ENCODE results near the gene SMIM44.

GRCh38 chr19:3504735-3505134, 21.5 kb upstream of the SMIM44 start:
- TF ChIP-seq, protein P1, sequence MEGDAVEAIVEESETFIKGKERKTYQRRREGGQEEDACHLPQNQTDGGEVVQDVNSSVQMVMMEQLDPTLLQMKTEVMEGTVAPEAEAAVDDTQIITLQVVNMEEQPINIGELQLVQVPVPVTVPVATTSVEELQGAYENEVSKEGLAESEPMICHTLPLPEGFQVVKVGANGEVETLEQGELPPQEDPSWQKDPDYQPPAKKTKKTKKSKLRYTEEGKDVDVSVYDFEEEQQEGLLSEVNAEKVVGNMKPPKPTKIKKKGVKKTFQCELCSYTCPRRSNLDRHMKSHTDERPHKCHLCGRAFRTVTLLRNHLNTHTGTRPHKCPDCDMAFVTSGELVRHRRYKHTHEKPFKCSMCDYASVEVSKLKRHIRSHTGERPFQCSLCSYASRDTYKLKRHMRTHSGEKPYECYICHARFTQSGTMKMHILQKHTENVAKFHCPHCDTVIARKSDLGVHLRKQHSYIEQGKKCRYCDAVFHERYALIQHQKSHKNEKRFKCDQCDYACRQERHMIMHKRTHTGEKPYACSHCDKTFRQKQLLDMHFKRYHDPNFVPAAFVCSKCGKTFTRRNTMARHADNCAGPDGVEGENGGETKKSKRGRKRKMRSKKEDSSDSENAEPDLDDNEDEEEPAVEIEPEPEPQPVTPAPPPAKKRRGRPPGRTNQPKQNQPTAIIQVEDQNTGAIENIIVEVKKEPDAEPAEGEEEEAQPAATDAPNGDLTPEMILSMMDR (IDR thresholded peaks at IDR 0.05): no peak
- TF ChIP-seq POLR2A (IDR thresholded peaks at IDR 0.05): no peak
